Measurements from ENCODE around the gene EDAR. TPM values are rescaled to one million over a fixed set of nuclear protein-coding genes. Genes with fewer than 3 reads are reported as not detected.

EDAR gene
- total and polyA plus RNA-seq, 2 of the 8 experiments (the other 6 are each of a cell fraction or from before 2014, with no cell fraction given): not detected

GRCh38 chr2:108947271-108947907 is 41.6 kb downstream of the EDAR start (continued):
- no peak for TF ChIP-seq EP300 (IDR thresholded peaks at IDR 0.05; ENCODE audit: borderline replicate concordance in 1 of 2, low read depth in 2 of 2, low read length in 2 of 2)
- no peak for TF ChIP-seq ZNF274 (IDR thresholded peaks at IDR 0.05; ENCODE audit: borderline replicate concordance, extremely low read depth, low read length)
- no peak for TF ChIP-seq SAP30 (IDR thresholded peaks at IDR 0.05; ENCODE audit: insufficient read depth, insufficient replicate concordance, low read length)
- TF ChIP-seq NRF1 (IDR thresholded peaks at IDR 0.05; ENCODE audit: low read depth, low read length): no peak
- TF ChIP-seq CHD1 (IDR thresholded peaks at IDR 0.05; ENCODE audit: low read depth, low read length): no peak
- TF ChIP-seq JUN (IDR thresholded peaks at IDR 0.05; ENCODE audit: low read depth, low read length): no peak

Data from H1 (cell line).